ENCODE measurements around the gene CHST12. TPM values are rescaled to one million over a fixed set of nuclear protein-coding genes. Genes with fewer than 3 reads are reported as not detected.

CHST12 gene
- total RNA-seq, 1 experiment from 2014 or later = 17.7 TPM

DNA sequence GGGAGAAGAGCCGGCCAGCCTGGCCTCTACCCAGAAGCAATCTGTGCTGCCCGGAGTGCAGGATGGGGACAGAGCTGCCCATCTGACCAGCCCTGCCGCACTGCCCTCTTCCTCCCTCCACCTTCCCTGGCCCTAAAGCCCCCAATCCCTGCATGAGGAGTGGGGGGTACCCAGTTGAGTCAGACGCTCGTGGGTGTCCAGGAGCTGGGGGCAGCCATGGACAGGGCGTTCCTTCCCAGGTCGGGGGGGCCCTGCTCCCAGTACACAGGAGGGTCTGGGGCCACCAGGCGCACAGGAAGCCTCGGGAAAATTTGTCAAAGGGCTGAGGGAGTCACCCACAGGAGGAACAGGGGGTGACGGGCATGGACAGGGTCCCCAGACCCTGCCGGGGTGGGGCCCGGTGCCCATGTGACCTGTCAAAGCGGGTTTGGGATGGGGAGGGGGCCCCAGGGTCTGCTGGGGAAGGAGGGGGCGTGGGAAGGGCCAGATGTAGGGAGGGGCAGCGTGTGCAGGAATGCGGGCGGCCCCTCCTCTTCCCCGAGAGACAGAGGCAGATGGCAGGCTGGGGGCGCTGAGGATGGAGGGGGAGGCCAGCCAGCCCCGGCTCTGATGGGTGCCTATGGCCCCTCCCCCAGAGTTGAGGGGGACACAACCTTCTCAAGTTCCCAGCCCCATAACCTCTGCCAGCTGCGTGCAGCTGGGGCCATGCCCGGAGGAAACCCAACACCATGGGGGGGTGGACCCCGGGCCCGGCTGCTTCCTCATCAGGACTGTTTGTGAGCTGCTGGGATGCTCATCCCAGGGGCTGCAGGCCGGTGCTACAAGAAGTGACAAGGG is 94.3 kb downstream of the CHST12 start:
- no peak for DNase-seq (ENCODE audit: low read depth)

Small RNAs within 50 kb of the gene (small RNA-seq; reads per million reads assigned to genes)
- gene AC004840.2 = not detected

Other genes with a start within 250 kb of the CHST12 start
- 184 and 204 TPM in 2 replicates for gene MAD1L1, start 170.7 kb upstream of the CHST12 start, total RNA-seq (2014; rRNA removed; shearing (Covaris generic))
- gene MRM2, start 161.4 kb upstream of the CHST12 start, total RNA-seq (2014; rRNA removed; shearing (Covaris generic)) = 66.0 and 73.2 TPM in 2 replicates
- 58.9 and 90.2 TPM in 2 replicates for gene NUDT1, start 161.4 kb upstream of the CHST12 start, total RNA-seq (2014; rRNA removed; shearing (Covaris generic))
- gene SNX8, start 89.2 kb upstream of the CHST12 start, total RNA-seq (2014; rRNA removed; shearing (Covaris generic)) = 16.7 and 19.9 TPM in 2 replicates
- gene EIF3B, start 48.8 kb upstream of the CHST12 start, total RNA-seq (2014; rRNA removed; shearing (Covaris generic)) = 248 and 258 TPM in 2 replicates
- not detected in 2 replicates for gene GRIFIN, start 72.8 kb downstream of the CHST12 start, total RNA-seq (2014; rRNA removed; shearing (Covaris generic))
- 8.0 and 8.3 TPM in 2 replicates for gene LFNG, start 116.2 kb downstream of the CHST12 start, total RNA-seq (2014; rRNA removed; shearing (Covaris generic))
- 51.9 and 56.2 TPM in 2 replicates for gene BRAT1, start 151.9 kb downstream of the CHST12 start, total RNA-seq (2014; rRNA removed; shearing (Covaris generic))
- 4.7 and 5.2 TPM in 2 replicates for gene IQCE, start 155.4 kb downstream of the CHST12 start, total RNA-seq (2014; rRNA removed; shearing (Covaris generic))
- gene TTYH3, start 228.4 kb downstream of the CHST12 start, total RNA-seq (2014; rRNA removed; shearing (Covaris generic)) = 16.6 and 24.8 TPM in 2 replicates